Stimulated activated CD8-positive, alpha-beta memory T cell treated with anti-CD3 and anti-CD28 coated beads, Interleukin-12 subunit alpha, Interleukin-12 subunit beta, amount 100 ng/mL, for 24 hours (primary cell): ENCODE measurements around the gene MRPL24.
"Not testable (repeated sequence)": the region's sequence is repeated elsewhere in the genome, so short reads cannot be mapped to it uniquely, and the experiment has no call there.

Experiments
- DNase-seq: peaks from one replicate; pipeline ENCODE4 v3.0.0-alpha.2; 2020; ENCODE audit errors: extremely low read depth

MRPL24 gene

GRCh38 chr1:156760092-156760795, 19.4 kb upstream of the MRPL24 start:
- no peak for DNase-seq

DNA sequence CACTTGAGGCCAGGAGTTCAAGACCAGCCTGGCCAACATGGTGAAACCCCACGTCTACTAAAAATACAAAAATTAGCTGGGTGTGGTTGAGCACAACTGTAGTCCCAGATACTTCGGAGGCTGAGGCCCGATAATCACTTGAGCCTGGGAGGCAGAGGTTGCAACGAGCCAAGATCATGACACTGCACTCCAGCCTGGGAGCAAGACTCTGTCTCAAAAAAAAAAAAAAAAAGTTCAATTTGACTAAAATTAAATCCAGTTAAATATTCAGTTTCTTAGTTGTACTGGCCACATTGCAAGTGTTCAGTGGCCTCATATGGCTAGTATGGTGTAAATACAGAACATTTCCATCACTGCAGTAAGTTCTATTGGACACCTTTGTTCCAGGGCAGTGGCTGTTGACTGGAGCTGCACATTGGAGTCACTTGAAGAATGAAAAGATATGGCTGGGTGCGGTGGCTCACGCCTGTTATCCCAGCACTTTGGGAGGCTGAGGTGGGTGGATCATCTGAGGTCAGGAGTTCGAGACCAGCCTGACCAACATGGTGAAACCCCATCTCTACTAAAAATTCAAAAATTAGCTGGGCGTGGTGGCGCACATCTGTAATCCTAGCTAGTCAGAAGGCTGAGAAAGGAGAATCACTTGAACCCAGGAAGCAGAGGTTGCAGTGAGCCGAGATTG, 16.8 kb upstream of the MRPL24 start:
- DNase-seq: not testable (repeated sequence)

DNA sequence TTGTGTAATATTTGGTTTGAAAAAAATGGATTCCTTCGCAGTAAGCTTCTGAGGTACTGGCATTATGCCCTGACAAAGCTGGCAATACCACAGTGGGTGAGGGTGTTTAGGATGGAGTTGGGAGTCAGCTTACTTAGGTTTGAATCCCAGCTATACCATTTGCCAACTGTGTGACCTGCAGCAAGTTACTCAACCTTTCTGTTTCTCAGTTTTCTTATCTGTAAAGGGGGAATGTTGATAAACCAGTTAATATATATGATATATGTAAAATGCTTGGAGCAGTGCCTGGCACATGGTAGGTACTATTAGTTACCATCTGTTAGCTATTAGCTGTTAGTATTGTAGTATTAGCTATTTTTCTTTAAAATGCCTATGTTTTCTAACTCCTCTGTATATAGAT, 15.5 kb upstream of the MRPL24 start:
- no peak for DNase-seq

- no peak for DNase-seq
These were observed 14.7 kb upstream of the MRPL24 start for GRCh38 chr1:156755527-156755950.

GRCh38 chr1:156754219-156754618, 13.3 kb upstream of the MRPL24 start:
- DNase-seq: no peak

DNA sequence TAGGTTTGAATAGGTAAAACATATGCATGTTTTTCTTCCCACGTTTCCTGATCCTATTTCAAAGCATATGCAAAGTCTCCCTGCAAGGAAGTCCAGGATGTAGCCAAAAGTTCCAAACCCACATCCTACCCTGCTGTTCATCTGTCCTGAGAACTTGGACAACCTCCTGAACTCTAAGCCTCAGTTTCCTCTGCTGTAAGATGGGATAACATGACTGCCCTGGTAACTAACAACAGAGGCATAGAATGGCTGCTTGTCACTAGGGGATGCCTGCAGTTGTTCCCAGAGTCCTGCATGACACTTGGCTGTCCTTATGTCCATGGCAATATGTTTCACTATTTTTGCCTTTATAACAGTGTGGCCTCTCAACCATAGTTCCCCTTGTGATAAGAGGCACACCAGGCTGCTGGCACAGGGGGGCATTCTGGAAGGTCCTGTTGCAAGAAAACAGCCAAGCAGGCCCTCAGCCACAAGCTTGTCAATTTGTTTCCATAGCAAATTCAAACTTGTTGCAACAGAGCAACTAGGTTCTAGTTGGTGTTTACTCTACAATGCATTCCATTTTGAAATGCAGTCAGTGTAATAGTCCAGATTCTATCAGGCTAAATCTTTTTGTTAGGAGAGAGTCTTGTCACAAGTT, 12.1 kb upstream of the MRPL24 start:
- no peak for DNase-seq

GRCh38 chr1:156751757-156752481, 11.0 kb upstream of the MRPL24 start:
- peak; percentile 91 for DNase-seq

DNA sequence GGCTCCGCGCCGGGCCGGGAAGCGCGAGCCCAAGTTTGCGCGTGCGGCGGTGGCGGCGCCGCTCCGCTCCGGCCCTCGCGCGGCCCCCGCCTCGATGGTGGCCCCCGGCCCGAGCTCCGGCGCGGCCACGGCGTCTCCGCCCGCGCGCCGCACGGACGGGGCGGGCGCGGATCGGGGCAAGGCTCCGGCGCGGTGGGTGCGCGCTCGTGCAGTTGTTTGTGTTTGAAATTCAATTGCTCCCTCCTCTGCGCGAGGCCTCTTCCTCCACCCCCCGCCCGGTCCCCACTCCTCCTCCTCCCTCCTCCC, 10.5 kb upstream of the MRPL24 start, which contains the start of gene HDGF:
TSS of gene HDGF (minus strand) at position 225 of the 306 bp plus-strand sequence. CDS start 246 bp downstream, outside the sequence.
- no peak for DNase-seq

DNA sequence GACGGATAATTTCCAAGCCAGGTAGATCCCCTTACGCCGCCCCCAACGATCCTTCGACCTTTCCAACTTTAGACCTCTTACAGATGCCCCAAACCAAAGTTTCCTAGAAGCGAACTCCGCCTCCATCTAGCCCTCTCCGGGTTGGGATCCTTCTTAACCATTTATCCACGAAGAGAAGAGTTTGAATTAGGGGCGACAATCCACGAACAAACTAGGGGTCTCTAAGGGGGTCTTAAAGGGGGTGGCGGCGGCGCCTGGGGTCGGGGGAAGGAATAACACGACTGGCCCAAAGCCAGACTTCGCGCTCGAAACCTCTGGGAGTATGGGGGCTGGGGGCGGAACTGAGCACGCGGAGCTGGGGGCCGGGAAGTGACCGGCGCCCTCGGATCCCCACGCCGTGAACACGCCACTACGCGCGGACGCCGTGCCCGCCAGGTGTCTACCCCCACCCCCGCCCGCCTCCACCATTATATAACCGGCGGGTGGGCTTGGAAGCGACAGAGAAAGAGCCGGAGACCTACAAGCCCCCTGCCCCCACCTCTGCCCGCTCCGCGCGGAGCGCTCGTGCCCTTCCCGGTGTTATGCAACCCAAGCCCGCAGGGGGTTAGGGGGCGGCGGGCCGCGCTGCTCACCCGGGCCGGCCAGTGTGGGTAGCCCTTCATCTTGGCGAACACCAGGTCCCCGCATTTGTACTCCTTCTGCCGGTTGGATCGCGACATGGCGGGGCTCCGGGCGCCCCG, 10.0 kb upstream of the MRPL24 start:
- DNase-seq: no peak

- DNase-seq: no peak
These were observed 9.3 kb upstream of the MRPL24 start for GRCh38 chr1:156750191-156750672.

DNA sequence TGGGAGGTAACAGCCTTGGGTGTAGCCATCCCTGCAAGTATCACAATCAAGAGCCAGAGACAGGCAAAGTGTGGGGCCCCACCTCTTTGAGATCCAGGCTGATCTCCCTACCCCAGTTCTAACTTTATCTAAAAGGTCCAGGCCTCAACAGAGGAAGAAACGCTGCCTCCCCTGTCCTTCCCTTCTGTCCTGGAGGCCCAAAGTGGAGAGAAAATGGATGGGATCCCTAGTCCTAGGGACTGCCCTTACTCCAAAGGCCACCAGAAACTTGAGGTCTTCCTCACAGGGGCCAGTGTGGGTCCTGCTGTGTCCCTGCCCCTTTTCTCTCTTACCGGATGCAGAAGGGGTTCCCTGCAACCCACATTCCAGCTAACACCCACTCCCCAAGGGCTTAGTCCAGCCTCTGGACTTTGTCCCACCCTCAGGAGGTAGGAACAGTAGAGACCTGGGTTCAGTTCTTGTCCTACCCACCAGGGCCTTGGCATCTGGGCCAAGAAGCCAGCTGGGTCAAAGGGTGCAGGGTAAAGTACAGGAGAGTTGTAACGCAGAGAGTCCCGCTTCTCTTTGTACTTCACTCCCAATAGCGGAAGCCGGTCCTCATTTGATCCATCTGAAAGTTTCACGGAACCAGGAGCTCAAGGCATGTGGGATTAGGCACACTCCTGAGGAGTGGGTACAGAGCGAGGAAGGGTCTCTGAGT, 8.7 kb upstream of the MRPL24 start:
- no peak for DNase-seq

- DNase-seq: no peak
These were observed 8.0 kb upstream of the MRPL24 start for GRCh38 chr1:156748670-156749418.

DNA sequence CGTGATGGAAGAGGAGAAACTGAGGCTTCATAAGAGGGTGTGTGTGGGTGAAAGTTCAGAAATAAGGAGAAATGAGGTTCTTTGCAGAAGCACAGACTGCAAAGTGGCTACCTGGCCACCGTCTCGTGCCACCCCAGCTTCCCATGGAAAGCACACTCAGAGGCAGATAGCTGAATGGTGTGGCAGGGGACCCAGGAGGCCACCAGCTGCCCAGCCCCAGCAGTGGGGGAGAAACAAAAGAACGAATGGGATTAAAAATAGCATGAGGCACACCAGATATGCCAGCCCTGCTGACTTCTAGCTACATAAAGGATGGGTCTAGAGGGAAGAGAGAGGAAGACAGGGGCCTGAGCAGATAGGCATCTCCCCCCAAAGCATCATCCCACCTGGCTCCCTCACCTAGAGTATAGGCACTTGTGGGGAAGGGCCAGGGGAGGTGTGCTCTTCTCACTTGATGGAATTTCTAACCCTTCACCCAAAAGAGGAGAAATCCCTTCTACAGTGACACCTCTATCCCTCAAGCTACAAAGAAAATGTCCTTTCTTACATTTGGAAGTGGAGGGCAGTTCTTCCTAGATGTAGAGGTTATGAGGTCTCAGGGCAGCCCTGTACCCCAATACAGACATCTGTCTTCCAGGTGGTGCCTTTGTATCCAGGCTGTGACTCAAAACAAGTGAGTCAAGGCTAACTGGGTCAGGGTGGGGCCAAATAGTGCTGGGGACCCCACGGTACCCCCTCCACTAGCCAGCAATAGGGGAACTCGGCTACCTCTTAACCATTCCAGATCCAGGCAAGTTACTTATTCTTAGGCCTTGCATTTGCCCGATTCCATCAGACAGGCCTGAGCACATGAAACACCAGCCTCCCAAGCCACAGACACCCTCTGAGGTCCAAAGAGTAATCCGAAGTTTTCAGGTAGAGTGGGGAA, 7.1 kb upstream of the MRPL24 start:
- DNase-seq: no peak

DNA sequence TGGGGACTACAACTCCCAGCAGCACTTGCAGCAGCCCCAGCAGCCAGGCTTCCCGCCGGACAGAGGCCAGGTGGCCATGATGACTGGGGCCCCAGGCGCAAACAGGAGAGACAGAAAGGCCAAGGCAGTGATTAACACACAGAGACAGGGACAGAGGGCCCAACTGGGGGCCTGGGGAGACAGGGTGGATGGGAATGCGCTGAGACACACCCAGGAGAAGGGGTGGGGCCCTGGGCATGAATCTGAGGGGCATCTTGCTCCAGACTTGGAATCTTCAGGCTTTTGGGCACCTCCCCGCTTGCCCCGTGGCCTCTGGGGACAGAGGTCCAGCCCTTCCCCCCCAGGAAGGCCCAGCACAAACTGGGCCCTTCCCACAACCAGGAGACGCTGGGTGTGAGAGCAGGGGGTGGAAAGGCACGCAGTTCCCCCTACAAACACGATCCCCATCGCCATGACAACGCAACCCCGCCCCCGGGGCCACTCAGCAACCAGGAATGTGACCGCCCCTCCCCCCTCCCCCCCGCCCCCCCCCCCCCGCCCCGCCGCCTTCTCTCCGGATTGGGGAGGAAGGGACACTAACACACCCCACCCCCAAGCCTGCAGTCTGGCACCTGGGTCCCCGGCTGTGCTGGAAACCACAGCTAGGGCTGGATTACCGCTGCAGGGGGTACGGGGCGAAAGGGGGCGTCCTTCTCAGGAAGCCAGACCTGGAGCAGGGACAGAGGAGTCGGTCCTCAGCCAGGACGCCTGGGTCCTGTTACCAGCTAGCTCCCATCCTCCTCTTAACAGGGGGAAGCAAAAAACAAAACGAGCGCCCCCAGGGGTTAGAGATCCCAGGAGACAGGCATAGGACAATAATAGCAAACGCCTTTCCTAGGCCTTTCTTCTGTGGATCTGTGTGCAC, 6.1 kb upstream of the MRPL24 start:
- no peak for DNase-seq

DNA sequence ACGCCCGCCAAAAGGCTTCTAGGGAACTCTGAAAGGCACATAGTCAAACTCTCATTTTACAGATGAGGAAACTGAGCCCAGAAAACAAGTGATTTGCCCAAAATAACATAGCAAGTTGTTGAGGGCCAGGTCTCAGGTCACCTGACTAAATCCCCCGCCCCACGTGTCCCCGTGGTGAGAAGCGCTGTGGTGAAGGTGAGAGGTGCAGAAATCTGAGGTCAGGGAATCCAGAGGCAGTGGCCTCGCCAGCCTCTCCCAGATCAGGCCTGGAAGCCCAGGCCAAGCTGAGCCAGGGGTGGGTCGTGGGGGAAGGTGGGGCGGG, 5.5 kb upstream of the MRPL24 start:
- DNase-seq: no peak

DNA sequence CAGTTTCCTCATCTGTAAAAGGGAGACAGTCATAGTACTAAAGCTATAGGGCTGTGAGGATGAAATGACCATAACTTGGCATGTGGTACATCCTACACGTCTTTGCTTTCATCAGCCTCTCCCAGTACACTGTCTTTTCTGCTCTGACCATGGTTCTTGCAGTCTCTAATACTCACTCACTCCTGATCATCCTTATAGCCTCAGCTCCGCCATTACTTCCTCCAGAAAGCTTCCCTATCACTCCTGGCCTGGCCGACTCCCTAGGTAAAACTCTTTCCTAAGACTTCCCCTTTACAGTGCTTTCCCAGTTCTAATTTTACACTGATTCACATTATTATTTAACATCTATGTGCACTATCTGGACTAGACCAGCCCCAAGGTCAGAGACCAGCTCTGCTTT, 5.0 kb upstream of the MRPL24 start:
- no peak for DNase-seq

GRCh38 chr1:156744786-156745419, 4.0 kb upstream of the MRPL24 start:
- no peak for DNase-seq

- DNase-seq: no peak
These were observed 3.5 kb upstream of the MRPL24 start for GRCh38 chr1:156744344-156744743.
